GM21526 (cell line): ENCODE measurements around the gene TCERG1L.
"Not testable (repeated sequence)": the region's sequence is repeated elsewhere in the genome, so short reads cannot be mapped to it uniquely, and the experiment has no call there.

Experiments used
- ATAC-seq: cut with Tn5 transposase; IDR thresholded peaks from one replicate; pipeline ENCODE4 v1.9.1; 2021; ENCODE audit warnings: moderate library complexity; ENCODE audit not compliant: unreplicated experiment, low FRiP score

The TCERG1L gene

GRCh38 chr10:131196176-131196885, 115.2 kb downstream of the TCERG1L start:
- no peak for ATAC-seq

GRCh38 chr10:131195558-131196159, 115.9 kb downstream of the TCERG1L start:
- ATAC-seq = no peak

GRCh38 chr10:131195116-131195515, 116.4 kb downstream of the TCERG1L start:
- ATAC-seq = no peak

DNA sequence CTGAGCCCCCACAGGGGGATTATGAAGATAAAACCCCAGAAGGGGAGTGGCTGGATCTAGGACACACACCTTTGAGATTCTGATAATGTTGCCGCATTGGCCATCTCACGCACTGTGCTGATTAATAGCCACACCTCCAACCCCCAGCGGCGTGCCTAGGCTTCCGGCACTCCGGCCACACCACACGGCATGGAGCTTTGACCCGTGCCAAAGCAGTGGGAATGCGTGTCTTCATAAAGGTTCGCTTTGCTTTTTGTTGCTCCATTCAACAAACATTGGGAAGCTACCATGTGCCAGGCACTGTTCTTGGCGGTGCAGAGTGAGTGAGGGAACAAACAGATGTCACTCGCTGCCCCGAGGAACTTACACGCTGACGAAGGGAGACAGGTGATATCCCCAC, 117.6 kb downstream of the TCERG1L start:
- no peak for ATAC-seq

GRCh38 chr10:131188494-131188893, 123.0 kb downstream of the TCERG1L start:
- no peak for ATAC-seq

- ATAC-seq = no peak
These were observed 123.6 kb downstream of the TCERG1L start for GRCh38 chr10:131187926-131188325.

GRCh38 chr10:131187274-131187673, 124.2 kb downstream of the TCERG1L start:
- no peak for ATAC-seq

DNA sequence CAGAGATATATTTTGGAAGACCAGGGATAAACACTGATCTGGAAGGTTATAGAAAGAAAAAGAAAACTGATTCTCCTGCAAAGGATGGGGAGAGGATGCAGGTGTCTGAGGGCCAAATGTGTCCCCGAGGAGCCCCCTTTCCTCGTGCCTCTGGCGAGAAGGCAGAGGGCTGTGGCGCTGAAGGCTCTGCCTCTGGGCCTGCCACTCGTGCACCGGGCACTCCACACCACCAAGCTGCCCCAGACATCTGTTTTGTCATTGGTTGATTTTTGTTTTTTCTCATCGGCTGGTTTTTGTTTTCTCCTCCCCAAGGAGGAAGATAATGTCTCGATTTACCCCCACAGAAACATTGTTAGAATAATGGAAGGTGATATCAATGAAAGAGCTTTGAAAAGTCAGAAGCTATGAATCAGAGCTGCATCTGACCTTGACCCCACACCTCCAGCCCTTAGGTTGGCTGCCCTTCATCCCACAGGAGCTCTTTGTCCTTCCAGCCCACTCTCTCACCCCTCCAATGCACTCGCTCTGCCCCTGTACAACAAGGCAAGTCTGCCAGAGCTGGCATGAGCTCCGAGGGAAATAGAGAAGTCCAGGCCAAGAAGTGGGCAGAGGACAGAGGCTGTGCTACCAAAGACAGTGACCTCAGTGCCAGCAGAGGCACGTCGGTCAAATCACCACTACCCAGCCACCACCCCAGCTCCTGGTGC, 124.8 kb downstream of the TCERG1L start:
- ATAC-seq = no peak

DNA sequence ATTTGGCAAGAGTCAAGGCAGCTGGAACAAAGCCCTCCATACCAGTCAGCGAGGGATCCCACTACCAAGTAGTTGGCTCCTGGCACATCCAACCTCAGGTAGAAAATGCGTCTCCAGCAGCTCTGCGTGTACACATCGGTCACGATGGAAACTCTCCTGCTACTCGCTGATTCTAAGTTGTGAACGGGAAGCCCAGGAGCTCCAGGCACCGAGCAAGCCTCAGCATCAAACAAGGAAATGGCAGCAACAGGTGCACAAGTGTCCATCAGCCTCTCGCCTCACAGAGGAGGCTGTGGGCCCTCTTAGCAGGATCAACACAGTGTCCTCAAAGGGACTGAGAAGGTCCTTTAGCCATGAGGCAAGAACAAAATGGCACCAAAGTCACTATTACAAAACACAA, 127.0 kb downstream of the TCERG1L start:
- no peak for ATAC-seq

DNA sequence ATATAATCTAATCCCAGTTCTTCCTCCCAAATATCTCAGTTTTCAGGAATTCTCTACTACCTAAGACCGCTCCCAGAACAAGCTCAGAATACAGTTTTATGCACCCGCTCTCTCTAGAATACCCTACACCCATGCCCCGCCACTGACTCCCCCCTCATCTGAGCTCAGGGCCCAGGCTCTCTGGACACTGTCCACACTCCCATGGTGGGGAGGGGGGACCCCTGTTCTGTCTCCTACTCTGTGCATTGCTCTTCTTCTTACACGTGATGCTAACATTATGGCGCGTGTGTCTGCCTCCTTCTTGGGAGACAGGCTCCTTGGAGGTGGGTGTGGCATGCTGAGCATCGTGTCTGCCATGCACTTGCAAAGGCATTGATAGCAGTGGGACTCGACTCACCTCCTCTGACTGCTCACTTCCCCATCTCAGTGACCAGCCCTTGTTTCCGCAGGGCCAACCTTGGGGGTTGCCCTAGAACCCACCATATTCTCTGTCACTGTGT, 127.9 kb downstream of the TCERG1L start:
- ATAC-seq = no peak

GRCh38 chr10:131181456-131181855, 130.1 kb downstream of the TCERG1L start:
- no peak for ATAC-seq

DNA sequence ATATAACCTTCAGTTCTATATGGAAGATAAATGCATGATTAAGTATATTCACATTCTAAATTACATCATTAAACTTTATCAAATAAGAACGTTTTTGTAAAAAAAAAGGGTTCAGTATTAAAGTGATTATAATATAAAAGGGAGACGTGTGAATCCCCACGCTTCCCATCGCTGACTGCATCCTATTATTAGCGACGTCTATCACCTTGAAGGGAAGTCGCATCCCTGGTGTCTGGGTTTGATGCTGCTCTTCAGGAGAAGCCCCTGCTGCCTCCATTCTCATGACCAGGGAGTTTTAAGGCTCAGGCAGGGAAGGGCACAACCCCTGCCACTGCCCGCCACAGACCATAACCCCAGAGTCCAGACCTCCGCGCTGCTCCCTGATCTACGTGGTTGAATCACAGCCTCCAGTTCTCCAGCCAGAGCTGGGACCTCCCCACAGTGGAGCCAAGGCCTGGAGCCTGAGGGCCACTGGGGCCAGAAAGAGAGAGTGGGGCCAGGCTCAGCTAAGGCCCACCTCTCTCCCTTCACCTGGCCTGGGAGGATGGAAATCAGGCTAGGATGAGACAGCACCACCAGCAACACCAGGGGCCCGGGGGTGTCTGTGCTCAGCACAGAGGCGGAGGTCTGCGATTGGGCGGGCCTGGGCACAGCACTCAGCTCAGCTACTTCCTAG, 130.6 kb downstream of the TCERG1L start:
- ATAC-seq = no peak

GRCh38 chr10:131180086-131180485, 131.4 kb downstream of the TCERG1L start:
- ATAC-seq = no peak

DNA sequence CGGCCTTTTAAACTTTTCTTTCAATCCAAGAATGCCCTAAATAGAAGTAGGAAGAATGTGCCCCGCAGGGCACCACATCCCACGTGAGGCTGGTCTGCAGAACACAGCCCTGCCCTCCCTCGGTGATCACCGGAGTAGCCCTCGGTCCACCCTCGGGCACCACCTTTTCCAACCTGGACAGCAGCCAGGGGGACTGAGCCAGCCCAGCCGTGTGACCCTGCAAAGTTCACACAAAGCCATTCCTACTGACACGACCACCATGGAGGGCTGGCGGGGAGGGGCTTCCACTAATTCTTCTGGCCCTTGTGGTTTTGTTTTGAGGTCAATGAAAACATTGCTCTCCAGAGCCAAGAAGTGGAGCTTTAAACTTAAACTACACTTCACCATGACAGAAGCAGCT, 132.2 kb downstream of the TCERG1L start:
- ATAC-seq = no peak

- no peak for ATAC-seq
These were observed 132.8 kb downstream of the TCERG1L start for GRCh38 chr10:131178521-131179331.

GRCh38 chr10:131177431-131178327, 133.8 kb downstream of the TCERG1L start:
- ATAC-seq = no peak

GRCh38 chr10:131176907-131177306, 134.6 kb downstream of the TCERG1L start:
- no peak for ATAC-seq

DNA sequence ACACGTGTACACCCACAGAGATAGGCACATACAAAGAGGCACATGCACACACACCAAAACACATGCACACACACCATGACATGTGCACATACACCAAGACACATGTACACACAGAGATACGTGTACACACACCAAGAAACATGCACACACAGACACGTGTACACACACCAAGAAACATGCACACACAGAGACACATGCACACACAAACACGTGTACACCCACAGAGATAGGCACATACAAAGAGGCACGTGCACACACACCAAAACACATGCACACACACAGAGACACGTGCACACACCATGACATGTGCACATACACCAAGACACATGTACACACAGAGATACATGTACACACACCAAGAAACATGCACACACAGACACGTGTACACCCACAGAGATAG, 135.2 kb downstream of the TCERG1L start:
- not testable (repeated sequence) for ATAC-seq

DNA sequence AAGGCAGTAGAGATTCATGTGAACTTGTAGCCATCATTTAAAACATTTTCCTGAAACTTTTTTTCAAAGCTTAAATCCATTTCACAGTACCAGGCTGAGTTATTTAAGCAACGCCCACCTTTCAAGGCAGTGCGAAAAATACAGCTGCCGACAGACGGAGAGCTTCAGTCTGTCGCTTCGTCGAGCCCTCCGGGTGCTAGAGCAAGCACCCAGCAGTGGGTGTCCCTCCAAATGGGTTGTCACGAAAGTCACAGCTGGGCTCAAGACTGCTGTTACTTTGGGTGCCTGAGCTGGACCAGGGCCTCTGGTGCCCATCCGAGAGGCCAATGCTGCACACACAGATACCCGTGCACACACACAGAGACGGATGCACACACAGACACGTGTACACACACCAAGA, 135.6 kb downstream of the TCERG1L start:
- ATAC-seq = no peak
